Immature natural killer cell (primary cell): Measurements from ENCODE around the gene UBASH3B. TPM values are rescaled to one million over a fixed set of nuclear protein-coding genes. Genes with fewer than 3 reads are reported as not detected.
A peak's percentile ranks its signal among the peaks of the same experiment; 100 is the strongest.

Experiments
- DNase-seq, 3 donors: peaks; one replicate each; pipeline ENCODE4 v3.0.0; 2022; ENCODE audit warnings: mixed read lengths in 1 of 3
- H3K27ac Mint-ChIP-seq, 6 donors: one replicate each; pipeline ENCODE4 v1.8.0; 2020; ENCODE audit warnings: mixed read lengths in 6 of 6, mild to moderate bottlenecking in 5 of 6, inconsistent platforms in 4 of 6, moderate library complexity in 3 of 6
- H3K27me3 Mint-ChIP-seq, 3 donors: one replicate each; pipeline ENCODE4 v1.8.0; 2020 to 2021; ENCODE audit warnings: low read depth in 3 of 3, mild to moderate bottlenecking in 3 of 3, mixed read lengths in 3 of 3, moderate library complexity in 3 of 3, inconsistent platforms in 1 of 3
- H3K36me3 Mint-ChIP-seq, 3 donors: one replicate each; pipeline ENCODE4 v1.8.0; 2020; ENCODE audit warnings: mixed read lengths in 3 of 3, inconsistent platforms in 2 of 3, mild to moderate bottlenecking in 2 of 3
- H3K4me1 Mint-ChIP-seq, 2 donors: one replicate each; pipeline ENCODE4 v1.8.0; 2020; ENCODE audit warnings: inconsistent platforms in 2 of 2, mild to moderate bottlenecking in 2 of 2, mixed read lengths in 2 of 2, moderate library complexity in 1 of 2
- H3K4me3 Mint-ChIP-seq, 5 donors: one replicate each; pipeline ENCODE4 v1.8.0; 2020; ENCODE audit warnings: mild to moderate bottlenecking in 5 of 5, mixed read lengths in 5 of 5, inconsistent platforms in 3 of 5, moderate library complexity in 3 of 5
- H3K9me3 Mint-ChIP-seq, 6 donors: one replicate each; pipeline ENCODE4 v1.8.0; 2020; ENCODE audit warnings: mild to moderate bottlenecking in 6 of 6, mixed read lengths in 6 of 6, inconsistent platforms in 4 of 6, moderate library complexity in 3 of 6
- polyA plus RNA-seq, 3 donors: library from polyadenylated mRNA; unstranded; fragments of 300-500 nt; fragmentation: Illumina TruSeq; gene quantifications; one replicate each; pipeline ENCODE4 v1.2.3, GENCODE V29; 2021

The UBASH3B gene
- polyA plus RNA-seq, 3 donors from 2014 or later = 7.5 to 17.5 (median 9.6) TPM

- peaks cover 0 to 29% (median 4%) of the 10 kb centered on the region in 3 donors for H3K36me3 Mint-ChIP-seq
- no peaks in the 10 kb centered on the region for H3K9me3 Mint-ChIP-seq
- no peak overlapping the region for H3K4me3 Mint-ChIP-seq
- no peak for DNase-seq
- H3K27me3 Mint-ChIP-seq = no peaks in the 10 kb centered on the region
- no peak overlapping the region for H3K27ac Mint-ChIP-seq
- peaks cover 0 to 1% of the 10 kb centered on the region in 2 donors for H3K4me1 Mint-ChIP-seq
These were observed 135.9 kb downstream of the UBASH3B start for GRCh38 chr11:122791411-122791810.

- no peak overlapping the region for H3K4me3 Mint-ChIP-seq
- no peak overlapping the region for H3K27ac Mint-ChIP-seq
- H3K36me3 Mint-ChIP-seq = peaks cover 0 to 33% (median 4%) of the 10 kb centered on the region in 3 donors
- peaks cover 0 to 1% of the 10 kb centered on the region in 2 donors for H3K4me1 Mint-ChIP-seq
- no peak for DNase-seq
- H3K27me3 Mint-ChIP-seq = no peaks in the 10 kb centered on the region
- H3K9me3 Mint-ChIP-seq = no peaks in the 10 kb centered on the region
These were observed 136.3 kb downstream of the UBASH3B start for GRCh38 chr11:122791836-122792235.

GRCh38 chr11:122793515-122793914 is 138.0 kb downstream of the UBASH3B start:
- Mint-ChIP-seq H3K36me3 (peaks cover 8 to 43% (median 11%) of the 10 kb centered on the region in 3 donors), H3K4me1 (peaks cover 0 to 1% of the 10 kb centered on the region in 2 donors)

GRCh38 chr11:122795307-122795706 is 139.8 kb downstream of the UBASH3B start:
- DNase-seq = no peak
- Mint-ChIP-seq H3K36me3 (peaks cover 11 to 48% (median 16%) of the 10 kb centered on the region in 3 donors), H3K4me3 (no peak overlapping the region), H3K9me3 (no peaks in the 10 kb centered on the region), H3K27me3 (no peaks in the 10 kb centered on the region), H3K4me1 (peaks cover 0 to 1% of the 10 kb centered on the region in 2 donors), H3K27ac (peak overlapping the region in 1 of 6 donors; percentile 14)

More at GRCh38 chr11:122793515-122793914, 138.0 kb downstream of the UBASH3B start:
- no peak for DNase-seq
- Mint-ChIP-seq H3K27me3 (no peaks in the 10 kb centered on the region), H3K4me3 (no peak overlapping the region), H3K27ac (peak overlapping the region in 1 of 6 donors; percentile 36), H3K9me3 (no peaks in the 10 kb centered on the region)

GRCh38 chr11:122796128-122796717 is 140.7 kb downstream of the UBASH3B start:
- H3K4me3 Mint-ChIP-seq = no peak overlapping the region
- no peak overlapping the region for H3K27ac Mint-ChIP-seq
- no peaks in the 10 kb centered on the region for H3K27me3 Mint-ChIP-seq
- peaks cover 0 to 1% of the 10 kb centered on the region in 2 donors for H3K4me1 Mint-ChIP-seq
- no peaks in the 10 kb centered on the region for H3K9me3 Mint-ChIP-seq
- DNase-seq = peak; percentile 50 to 56 (median 55)
- peaks cover 11 to 54% (median 20%) of the 10 kb centered on the region in 3 donors for H3K36me3 Mint-ChIP-seq

- Mint-ChIP-seq H3K27me3 (no peaks in the 10 kb centered on the region), H3K4me1 (peaks cover 6% of the 10 kb centered on the region in 2 donors), H3K27ac (no peak overlapping the region), H3K9me3 (no peaks in the 10 kb centered on the region), H3K4me3 (no peak overlapping the region), H3K36me3 (peaks cover 13 to 60% (median 22%) of the 10 kb centered on the region in 3 donors)
- no peak for DNase-seq
These were observed 142.1 kb downstream of the UBASH3B start for GRCh38 chr11:122797651-122798050.

GRCh38 chr11:122799406-122800105 is 144.0 kb downstream of the UBASH3B start:
- Mint-ChIP-seq H3K4me3 (no peak overlapping the region), H3K27me3 (peaks cover 0 to 1% (median 0%) of the 10 kb centered on the region in 3 donors), H3K4me1 (peaks cover 19% of the 10 kb centered on the region in 2 donors), H3K9me3 (no peaks in the 10 kb centered on the region), H3K27ac (no peak overlapping the region), H3K36me3 (peaks cover 16 to 65% (median 27%) of the 10 kb centered on the region in 3 donors)
- DNase-seq = no peak

- Mint-ChIP-seq H3K27me3 (peaks cover 0 to 1% (median 0%) of the 10 kb centered on the region in 3 donors), H3K36me3 (peaks cover 12 to 60% (median 31%) of the 10 kb centered on the region in 3 donors), H3K9me3 (no peaks in the 10 kb centered on the region), H3K4me1 (peaks cover 18 to 27% of the 10 kb centered on the region in 2 donors), H3K4me3 (peak overlapping the region; percentile 31 to 66 (median 63)), H3K27ac (peak overlapping the region in 4 of 6 donors; percentile 2 to 76 (median 38))
- no peak for DNase-seq
These were observed 147.4 kb downstream of the UBASH3B start for GRCh38 chr11:122802876-122803275.

GRCh38 chr11:122803306-122803705 is 147.8 kb downstream of the UBASH3B start:
- peaks cover 0 to 1% (median 0%) of the 10 kb centered on the region in 3 donors for H3K27me3 Mint-ChIP-seq
- H3K27ac Mint-ChIP-seq = peak overlapping the region in 4 of 6 donors; percentile 31 to 76 (median 54)
- H3K36me3 Mint-ChIP-seq = peaks cover 16 to 62% (median 32%) of the 10 kb centered on the region in 3 donors
- H3K9me3 Mint-ChIP-seq = no peaks in the 10 kb centered on the region
- H3K4me1 Mint-ChIP-seq = peaks cover 20 to 31% of the 10 kb centered on the region in 2 donors
- DNase-seq = no peak
- H3K4me3 Mint-ChIP-seq = peak overlapping the region; percentile 31 to 66 (median 63)

- H3K4me3 Mint-ChIP-seq = peak overlapping the region in 1 of 5 donors; percentile 0
- H3K36me3 Mint-ChIP-seq = peaks cover 20 to 65% (median 35%) of the 10 kb centered on the region in 3 donors
- DNase-seq = no peak
- H3K27me3 Mint-ChIP-seq = peaks cover 0 to 1% (median 0%) of the 10 kb centered on the region in 3 donors
- H3K27ac Mint-ChIP-seq = peak overlapping the region in 4 of 6 donors; percentile 41 to 76 (median 54)
- H3K9me3 Mint-ChIP-seq = no peaks in the 10 kb centered on the region
- H3K4me1 Mint-ChIP-seq = peaks cover 24 to 35% of the 10 kb centered on the region in 2 donors
These were observed 148.2 kb downstream of the UBASH3B start for GRCh38 chr11:122803716-122804115.

- Mint-ChIP-seq H3K4me1 (peaks cover 26 to 40% of the 10 kb centered on the region in 2 donors), H3K36me3 (peaks cover 21 to 62% (median 32%) of the 10 kb centered on the region in 3 donors), H3K27me3 (peaks cover 0 to 1% (median 0%) of the 10 kb centered on the region in 3 donors), H3K27ac (peak overlapping the region in 2 of 6 donors; percentile 41 to 76), H3K4me3 (peak overlapping the region in 1 of 5 donors; percentile 0), H3K9me3 (no peaks in the 10 kb centered on the region)
- DNase-seq = no peak
These were observed 148.6 kb downstream of the UBASH3B start for GRCh38 chr11:122804161-122804560.

GRCh38 chr11:122804796-122805195 is 149.3 kb downstream of the UBASH3B start:
- peaks cover 26 to 46% of the 10 kb centered on the region in 2 donors for H3K4me1 Mint-ChIP-seq
- no peaks in the 10 kb centered on the region for H3K9me3 Mint-ChIP-seq
- H3K4me3 Mint-ChIP-seq = no peak overlapping the region
- peak overlapping the region in 1 of 6 donors; percentile 47 for H3K27ac Mint-ChIP-seq
- H3K36me3 Mint-ChIP-seq = peaks cover 27 to 61% (median 38%) of the 10 kb centered on the region in 3 donors
- no peak for DNase-seq
- peaks cover 0 to 1% (median 0%) of the 10 kb centered on the region in 3 donors for H3K27me3 Mint-ChIP-seq

GRCh38 chr11:122807731-122808477 is 152.4 kb downstream of the UBASH3B start:
- DNase-seq = no peak
- Mint-ChIP-seq H3K36me3 (peaks cover 24 to 51% (median 37%) of the 10 kb centered on the region in 3 donors), H3K9me3 (no peaks in the 10 kb centered on the region), H3K4me3 (peak overlapping the region in 1 of 5 donors; percentile 13), H3K4me1 (peaks cover 28 to 52% of the 10 kb centered on the region in 2 donors), H3K27ac (peak overlapping the region; percentile 11 to 86 (median 52)), H3K27me3 (no peaks in the 10 kb centered on the region)
